Neuron (in vitro differentiated cells): Measurements from ENCODE around the gene NMNAT2.

Experiments used
- H2AFZ ChIP-seq: one replicate; pipeline ENCODE4 v1.6.1; 2013; ENCODE audit warnings: low read depth, mild to moderate bottlenecking, inconsistent platforms, low read length, moderate library complexity
- H3K27me3 ChIP-seq: one replicate; pipeline ENCODE4 v1.6.1; 2013; ENCODE audit warnings: low read length; ENCODE audit not compliant: insufficient read depth
- H3K36me3 ChIP-seq: one replicate; pipeline ENCODE4 v1.6.1; 2013; ENCODE audit warnings: low read length; ENCODE audit not compliant: insufficient read depth
- H3K4me1 ChIP-seq: one replicate; pipeline ENCODE4 v1.6.1; 2013; ENCODE audit warnings: low read length; ENCODE audit not compliant: insufficient read depth
- H3K4me3 ChIP-seq: 2 replicates; pipeline ENCODE4 v1.5.1; 2013; ENCODE audit warnings: mild to moderate bottlenecking, low read length, moderate library complexity
- H3K9me3 ChIP-seq: one replicate; pipeline ENCODE4 v1.6.1; 2013; ENCODE audit warnings: low read length

NMNAT2 gene

DNA sequence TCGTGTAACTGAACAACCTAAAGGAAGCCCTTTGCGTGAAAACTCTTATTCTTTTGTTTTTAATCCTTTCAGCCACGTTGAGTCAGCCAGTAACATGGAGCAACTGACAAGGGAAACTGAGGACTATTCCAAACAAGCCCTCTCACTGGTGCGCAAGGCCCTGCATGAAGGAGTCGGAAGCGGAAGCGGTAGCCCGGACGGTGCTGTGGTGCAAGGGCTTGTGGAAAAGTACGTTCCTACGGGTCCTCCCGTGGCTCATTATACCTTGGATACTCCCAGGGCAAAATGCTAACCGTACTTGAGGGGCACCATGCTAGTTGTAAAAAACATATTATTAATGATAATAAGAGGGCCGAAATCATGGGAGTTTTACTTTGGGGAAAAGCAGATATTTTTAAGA lies 182.7 kb downstream of the NMNAT2 start:
- Histone ChIP-seq H3K27me3 (no peaks in the 10 kb centered on the region), H3K4me3 (no peak overlapping the region), H2AFZ (peak overlapping the region; percentile 75), H3K36me3 (no peaks in the 10 kb centered on the region), H3K4me1 (peaks cover 5% of the 10 kb centered on the region), H3K9me3 (no peaks in the 10 kb centered on the region)

DNA sequence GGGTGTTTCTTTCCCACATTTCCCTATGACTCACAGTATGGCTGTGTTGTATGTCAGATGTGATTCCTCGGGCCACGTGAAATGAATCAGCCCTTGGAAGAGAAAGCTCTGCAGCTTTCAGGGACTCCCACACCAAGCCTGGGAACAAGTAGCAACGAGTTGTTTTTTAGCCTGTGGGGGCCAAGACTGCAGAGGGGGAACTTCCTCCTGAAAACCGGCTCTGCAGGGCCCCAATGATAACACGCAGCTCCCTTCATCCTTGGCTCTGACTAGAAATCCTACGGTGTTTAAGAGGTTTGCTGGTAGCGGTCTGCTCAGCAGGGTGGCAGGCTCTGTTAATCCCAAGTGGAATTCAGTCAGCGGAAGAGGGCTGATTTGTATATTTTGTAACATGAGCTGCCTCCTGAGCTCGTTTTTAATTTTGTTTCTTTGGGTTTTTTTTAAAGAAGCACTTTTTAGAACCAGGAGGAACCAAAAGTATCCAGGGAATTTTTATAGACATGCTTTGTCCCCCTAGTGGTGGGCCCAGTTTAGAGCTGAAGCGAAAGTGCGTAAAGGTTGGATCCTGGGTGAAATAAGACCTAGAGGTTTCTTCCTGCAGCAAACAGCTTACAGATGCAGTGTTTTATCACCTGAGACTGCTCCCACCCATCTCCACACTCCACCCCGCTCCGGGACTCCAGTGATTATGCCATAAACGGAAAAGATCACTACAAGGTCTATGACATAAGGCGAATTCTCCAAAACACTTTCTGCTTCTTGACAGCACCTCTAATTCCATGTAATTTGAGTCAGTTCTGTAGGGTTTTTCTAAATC lies 183.3 kb downstream of the NMNAT2 start:
- peak overlapping the region; percentile 75 for H2AFZ ChIP-seq
- H3K27me3 ChIP-seq = no peaks in the 10 kb centered on the region
- H3K9me3 ChIP-seq = no peaks in the 10 kb centered on the region
- H3K36me3 ChIP-seq = no peaks in the 10 kb centered on the region
- peaks cover 5% of the 10 kb centered on the region for H3K4me1 ChIP-seq
- peak overlapping the region; percentile 46 for H3K4me3 ChIP-seq

DNA sequence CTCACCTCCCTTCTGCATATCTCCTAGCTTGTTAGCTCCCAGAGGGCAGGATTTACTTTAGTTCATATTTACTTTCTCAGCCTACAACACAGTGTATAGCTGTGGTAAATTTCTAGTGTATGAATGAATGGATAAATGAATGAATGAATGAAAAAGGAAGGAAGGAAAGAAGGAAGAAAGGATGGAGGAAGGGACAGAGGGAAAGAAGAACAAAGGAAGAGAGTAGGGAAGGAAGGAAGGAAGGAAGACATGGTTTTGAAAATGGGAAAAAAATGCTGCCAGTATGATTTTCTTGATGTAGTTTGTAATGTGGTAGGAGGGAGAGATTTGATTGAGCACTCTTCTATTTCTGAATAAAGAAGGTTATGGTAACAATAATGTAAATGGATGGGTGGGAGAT lies 185.1 kb downstream of the NMNAT2 start:
- Histone ChIP-seq H3K36me3 (no peaks in the 10 kb centered on the region), H3K4me1 (peaks cover 5% of the 10 kb centered on the region), H2AFZ (no peak overlapping the region), H3K4me3 (no peak overlapping the region), H3K9me3 (no peaks in the 10 kb centered on the region), H3K27me3 (no peaks in the 10 kb centered on the region)

DNA sequence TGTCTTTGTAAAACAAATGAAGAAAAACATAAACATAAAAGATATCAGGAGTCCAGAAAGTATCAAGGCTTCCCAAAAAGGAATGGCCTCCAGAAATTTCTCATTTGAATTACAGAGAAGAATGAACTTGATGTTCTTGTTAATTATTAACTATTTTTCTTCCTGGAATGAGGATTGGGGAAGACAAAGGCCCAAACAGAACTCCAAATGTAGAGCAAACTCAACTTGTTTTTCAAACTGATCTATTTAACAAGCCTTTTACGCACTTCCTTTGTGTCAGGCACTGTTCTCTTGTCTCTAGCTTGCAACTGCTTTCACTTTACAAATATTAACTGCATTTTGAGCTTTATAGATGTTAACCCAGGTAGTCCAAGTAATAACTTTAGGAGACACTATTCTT lies 186.6 kb downstream of the NMNAT2 start:
- peaks cover 12% of the 10 kb centered on the region for H3K4me1 ChIP-seq
- H3K27me3 ChIP-seq = no peaks in the 10 kb centered on the region
- H2AFZ ChIP-seq = no peak overlapping the region
- no peak overlapping the region for H3K4me3 ChIP-seq
- no peaks in the 10 kb centered on the region for H3K36me3 ChIP-seq
- H3K9me3 ChIP-seq = no peaks in the 10 kb centered on the region

DNA sequence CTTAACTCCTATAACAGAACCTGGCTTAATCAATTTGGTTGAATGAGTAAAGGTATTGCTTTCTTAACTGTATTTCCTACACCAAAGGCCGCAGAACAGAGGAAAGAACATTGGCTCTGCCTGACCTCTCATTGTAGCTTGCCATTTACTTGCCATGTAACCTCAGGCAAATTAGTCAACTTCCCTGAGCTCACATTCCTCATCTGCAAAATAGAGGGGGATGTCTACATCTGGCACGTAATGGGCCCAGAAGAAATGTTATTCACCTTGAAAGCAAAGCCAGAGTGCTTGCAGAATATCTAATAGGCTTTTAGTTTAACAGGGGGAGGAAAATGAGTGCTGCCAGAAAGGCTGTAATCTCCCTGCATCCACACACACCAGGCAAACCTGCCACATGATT lies 187.8 kb downstream of the NMNAT2 start:
- H3K9me3 ChIP-seq = no peaks in the 10 kb centered on the region
- H3K36me3 ChIP-seq = no peaks in the 10 kb centered on the region
- no peak overlapping the region for H3K4me3 ChIP-seq
- peaks cover 12% of the 10 kb centered on the region for H3K4me1 ChIP-seq
- H3K27me3 ChIP-seq = no peaks in the 10 kb centered on the region
- no peak overlapping the region for H2AFZ ChIP-seq

DNA sequence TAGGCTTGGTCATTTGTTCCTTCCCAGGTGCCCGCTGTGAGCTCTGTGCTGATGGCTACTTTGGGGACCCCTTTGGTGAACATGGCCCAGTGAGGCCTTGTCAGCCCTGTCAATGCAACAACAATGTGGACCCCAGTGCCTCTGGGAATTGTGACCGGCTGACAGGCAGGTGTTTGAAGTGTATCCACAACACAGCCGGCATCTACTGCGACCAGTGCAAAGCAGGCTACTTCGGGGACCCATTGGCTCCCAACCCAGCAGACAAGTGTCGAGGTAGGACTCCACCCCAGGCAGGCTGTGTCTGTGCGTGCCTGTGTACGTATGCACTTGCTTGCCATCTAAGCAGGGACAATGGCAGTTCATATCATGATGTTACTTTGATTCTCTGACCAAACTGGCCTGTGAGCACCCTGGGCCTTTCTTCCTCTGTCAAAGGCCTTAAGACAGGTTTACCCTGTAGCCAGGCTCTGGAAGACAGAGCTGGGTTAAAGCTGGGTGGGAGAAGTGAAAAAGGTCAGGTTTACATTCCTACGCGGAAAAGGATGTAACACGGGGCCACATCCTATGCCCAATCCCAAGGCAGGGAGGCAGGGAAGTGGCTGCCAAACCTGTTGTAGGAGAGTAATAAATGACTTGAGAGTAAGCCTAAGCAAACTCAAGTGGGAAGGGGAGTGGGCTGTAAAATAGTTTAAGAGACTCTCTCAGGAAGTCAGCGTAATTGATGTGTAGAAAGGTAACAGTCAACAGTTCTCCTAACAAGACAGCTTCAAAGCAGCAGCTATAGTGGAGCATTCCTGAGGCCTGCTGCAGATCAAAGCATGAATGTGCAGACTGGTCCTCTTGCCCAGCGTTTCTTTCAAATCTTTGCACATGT lies 189.6 kb downstream of the NMNAT2 start:
- H3K27me3 ChIP-seq = no peaks in the 10 kb centered on the region
- peaks cover 7% of the 10 kb centered on the region for H3K4me1 ChIP-seq
- H3K4me3 ChIP-seq = no peak overlapping the region
- no peak overlapping the region for H2AFZ ChIP-seq
- no peaks in the 10 kb centered on the region for H3K9me3 ChIP-seq
- H3K36me3 ChIP-seq = no peaks in the 10 kb centered on the region

DNA sequence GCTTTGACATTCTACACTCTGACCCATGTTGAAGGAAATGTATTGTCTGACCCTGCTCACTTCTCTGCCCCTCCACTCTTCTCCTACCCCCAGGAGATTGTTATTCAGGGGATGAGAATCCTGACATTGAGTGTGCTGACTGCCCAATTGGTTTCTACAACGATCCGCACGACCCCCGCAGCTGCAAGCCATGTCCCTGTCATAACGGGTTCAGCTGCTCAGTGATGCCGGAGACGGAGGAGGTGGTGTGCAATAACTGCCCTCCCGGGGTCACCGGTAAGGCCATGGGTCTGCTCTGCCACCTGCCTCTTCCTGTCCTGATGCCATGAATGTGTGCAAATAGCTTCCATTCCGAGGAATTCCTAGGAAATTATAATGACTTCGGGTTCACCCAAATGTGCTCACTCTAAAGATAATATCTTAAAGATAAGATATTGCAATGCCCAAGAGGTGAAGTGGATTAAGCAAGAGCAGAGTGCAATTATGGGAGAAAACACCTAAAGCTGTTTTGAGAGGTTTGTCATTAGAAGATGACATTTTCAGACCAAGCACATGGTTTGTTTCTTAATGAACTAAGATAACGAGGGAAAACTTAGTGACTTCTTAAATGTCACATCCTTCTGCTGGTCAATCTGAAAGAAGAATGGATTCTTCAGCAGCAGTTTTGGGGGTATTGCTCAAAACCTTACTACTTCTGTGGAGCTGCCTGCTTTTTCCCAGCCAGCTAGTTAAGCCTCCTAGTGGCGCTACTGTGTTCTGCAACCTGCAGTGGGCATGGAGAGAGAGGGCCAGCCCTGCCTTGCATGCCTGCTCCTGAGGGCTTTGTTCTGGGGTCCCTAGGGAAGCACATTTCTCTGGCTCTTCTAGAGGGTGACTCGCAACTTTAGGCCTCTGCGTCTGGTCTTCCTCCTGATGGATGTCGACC lies 190.5 kb downstream of the NMNAT2 start:
- H3K36me3 ChIP-seq = no peaks in the 10 kb centered on the region
- H3K4me1 ChIP-seq = peaks cover 7% of the 10 kb centered on the region
- no peaks in the 10 kb centered on the region for H3K9me3 ChIP-seq
- no peaks in the 10 kb centered on the region for H3K27me3 ChIP-seq
- H2AFZ ChIP-seq = no peak overlapping the region
- H3K4me3 ChIP-seq = no peak overlapping the region

DNA sequence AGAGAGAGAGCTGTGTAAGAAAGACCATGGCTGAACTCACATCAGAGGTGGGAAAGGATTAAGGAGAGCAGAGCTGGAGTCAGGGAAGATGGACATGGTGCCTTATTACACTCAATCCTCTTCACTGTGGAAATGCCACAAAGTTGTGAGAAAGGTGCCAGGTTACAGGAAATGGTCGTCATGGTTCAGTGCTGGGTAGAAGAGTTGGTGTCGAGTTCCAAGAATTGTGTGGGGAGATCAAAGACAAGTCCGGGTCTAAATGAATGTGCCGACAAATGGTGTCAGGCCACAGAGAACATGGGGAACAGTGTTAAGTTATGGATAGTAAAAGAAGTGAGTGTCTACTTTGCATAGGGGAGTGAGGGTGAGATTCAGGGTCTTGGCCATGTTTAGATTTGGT lies 191.2 kb downstream of the NMNAT2 start:
- Histone ChIP-seq H3K9me3 (no peaks in the 10 kb centered on the region), H3K4me1 (peaks cover 7% of the 10 kb centered on the region), H3K4me3 (no peak overlapping the region), H2AFZ (no peak overlapping the region), H3K36me3 (no peaks in the 10 kb centered on the region), H3K27me3 (no peaks in the 10 kb centered on the region)

DNA sequence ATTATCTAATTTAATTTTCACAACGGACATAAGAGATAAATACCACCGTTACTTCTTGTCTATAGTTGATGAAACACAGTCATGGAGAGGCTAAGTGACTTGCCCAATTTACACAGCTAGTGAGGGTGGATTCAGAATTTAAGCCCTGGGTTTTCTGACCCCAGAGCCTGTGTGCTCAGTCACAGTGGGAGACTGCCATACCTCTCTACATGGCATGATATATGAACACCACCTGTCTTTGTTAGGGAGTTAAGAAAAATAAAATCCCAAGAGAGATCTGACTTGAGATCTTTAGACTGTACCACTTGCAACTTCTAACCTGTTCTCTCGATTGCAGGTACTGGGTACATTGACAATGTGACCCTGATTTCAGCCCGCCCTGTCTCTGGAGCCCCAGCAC lies 191.8 kb downstream of the NMNAT2 start:
- no peaks in the 10 kb centered on the region for H3K36me3 ChIP-seq
- no peaks in the 10 kb centered on the region for H3K9me3 ChIP-seq
- H3K27me3 ChIP-seq = no peaks in the 10 kb centered on the region
- H2AFZ ChIP-seq = no peak overlapping the region
- peaks cover 7% of the 10 kb centered on the region for H3K4me1 ChIP-seq
- no peak overlapping the region for H3K4me3 ChIP-seq

DNA sequence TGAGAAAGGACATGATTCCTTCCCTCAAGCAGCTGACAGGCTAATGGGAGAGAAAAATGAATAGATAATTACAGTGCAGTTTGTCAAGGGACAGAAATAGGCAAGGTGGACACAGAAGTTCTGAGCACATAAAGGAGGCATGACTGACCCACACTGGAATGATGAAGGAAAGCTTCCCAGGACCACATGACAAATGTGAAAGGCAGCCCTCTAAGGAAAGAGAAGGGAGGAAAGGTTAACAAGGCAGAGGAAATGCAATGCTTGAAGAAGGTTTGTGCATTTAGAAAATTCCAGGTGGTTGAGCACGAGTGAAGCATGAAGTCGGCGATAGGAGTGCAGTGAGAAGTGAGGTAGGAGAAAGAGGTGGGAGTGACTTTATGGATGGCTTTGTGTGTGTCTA lies 194.7 kb downstream of the NMNAT2 start:
- Histone ChIP-seq H3K9me3 (no peaks in the 10 kb centered on the region), H3K4me1 (peaks cover 12% of the 10 kb centered on the region), H3K4me3 (no peak overlapping the region), H3K27me3 (no peaks in the 10 kb centered on the region), H2AFZ (no peak overlapping the region), H3K36me3 (no peaks in the 10 kb centered on the region)

DNA sequence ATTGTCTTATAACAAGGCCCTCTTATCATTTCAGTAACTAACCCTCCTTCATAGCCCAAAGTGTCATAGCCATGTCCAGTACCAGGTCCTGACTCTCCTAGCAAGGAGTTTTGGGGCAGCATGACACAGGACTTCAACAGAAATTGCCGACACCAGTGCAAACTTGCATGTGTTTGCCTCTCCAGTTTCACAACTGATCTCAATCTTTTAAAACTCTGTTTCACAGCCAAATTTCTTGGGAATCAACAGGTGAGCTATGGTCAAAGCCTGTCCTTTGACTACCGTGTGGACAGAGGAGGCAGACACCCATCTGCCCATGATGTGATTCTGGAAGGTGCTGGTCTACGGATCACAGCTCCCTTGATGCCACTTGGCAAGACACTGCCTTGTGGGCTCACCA lies 195.3 kb downstream of the NMNAT2 start:
- H2AFZ ChIP-seq = no peak overlapping the region
- no peaks in the 10 kb centered on the region for H3K9me3 ChIP-seq
- H3K27me3 ChIP-seq = no peaks in the 10 kb centered on the region
- no peak overlapping the region for H3K4me3 ChIP-seq
- H3K36me3 ChIP-seq = no peaks in the 10 kb centered on the region
- H3K4me1 ChIP-seq = peaks cover 12% of the 10 kb centered on the region

DNA sequence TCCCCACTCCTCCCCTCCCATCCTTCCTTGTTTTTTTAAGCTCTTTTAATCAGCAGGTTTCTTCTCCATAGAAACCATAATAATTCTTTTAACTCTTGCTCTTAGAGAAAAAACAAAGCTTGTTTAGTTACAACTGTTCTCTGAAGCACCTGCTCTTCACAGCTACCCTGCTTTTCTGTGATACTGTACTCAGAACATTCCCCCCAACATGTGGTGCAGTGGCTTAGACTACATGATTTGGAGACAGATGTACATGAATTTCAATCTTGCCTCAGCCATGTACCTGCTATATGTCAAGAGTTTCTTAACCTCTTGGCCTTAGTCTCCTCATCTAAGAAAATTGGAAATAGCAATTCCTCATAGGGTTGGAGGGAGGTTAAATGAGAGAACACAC lies 198.6 kb downstream of the NMNAT2 start:
- H3K4me3 ChIP-seq = no peak overlapping the region
- no peak overlapping the region for H2AFZ ChIP-seq
- H3K36me3 ChIP-seq = no peaks in the 10 kb centered on the region

More for the DNA sequence above, 198.6 kb downstream of the NMNAT2 start:
- Histone ChIP-seq H3K9me3 (no peaks in the 10 kb centered on the region), H3K4me1 (peaks cover 5% of the 10 kb centered on the region), H3K27me3 (no peaks in the 10 kb centered on the region)
